Choroid plexus epithelial cell (primary cell): ENCODE measurements around the gene TAS1R3.

ENCODE experiments used
- DNase-seq: peaks from one replicate; pipeline ENCODE4 v3.0.0-alpha.2; 2010; ENCODE audit warnings: low read depth
- H3K4me3 ChIP-seq: 2 replicates; pipeline ENCODE4 v1.5.1; 2011; ENCODE audit warnings: low read depth, mild to moderate bottlenecking, control low read depth, low read length, moderate library complexity
- TF ChIP-seq, protein P1 (sequence below): conservative IDR thresholded peaks from 2 replicates; pipeline ENCODE4 v1.5.1; 2011; ENCODE audit warnings: low read depth, mild to moderate bottlenecking, control low read depth, inconsistent platforms, low read length, moderate library complexity

TAS1R3 gene

DNA sequence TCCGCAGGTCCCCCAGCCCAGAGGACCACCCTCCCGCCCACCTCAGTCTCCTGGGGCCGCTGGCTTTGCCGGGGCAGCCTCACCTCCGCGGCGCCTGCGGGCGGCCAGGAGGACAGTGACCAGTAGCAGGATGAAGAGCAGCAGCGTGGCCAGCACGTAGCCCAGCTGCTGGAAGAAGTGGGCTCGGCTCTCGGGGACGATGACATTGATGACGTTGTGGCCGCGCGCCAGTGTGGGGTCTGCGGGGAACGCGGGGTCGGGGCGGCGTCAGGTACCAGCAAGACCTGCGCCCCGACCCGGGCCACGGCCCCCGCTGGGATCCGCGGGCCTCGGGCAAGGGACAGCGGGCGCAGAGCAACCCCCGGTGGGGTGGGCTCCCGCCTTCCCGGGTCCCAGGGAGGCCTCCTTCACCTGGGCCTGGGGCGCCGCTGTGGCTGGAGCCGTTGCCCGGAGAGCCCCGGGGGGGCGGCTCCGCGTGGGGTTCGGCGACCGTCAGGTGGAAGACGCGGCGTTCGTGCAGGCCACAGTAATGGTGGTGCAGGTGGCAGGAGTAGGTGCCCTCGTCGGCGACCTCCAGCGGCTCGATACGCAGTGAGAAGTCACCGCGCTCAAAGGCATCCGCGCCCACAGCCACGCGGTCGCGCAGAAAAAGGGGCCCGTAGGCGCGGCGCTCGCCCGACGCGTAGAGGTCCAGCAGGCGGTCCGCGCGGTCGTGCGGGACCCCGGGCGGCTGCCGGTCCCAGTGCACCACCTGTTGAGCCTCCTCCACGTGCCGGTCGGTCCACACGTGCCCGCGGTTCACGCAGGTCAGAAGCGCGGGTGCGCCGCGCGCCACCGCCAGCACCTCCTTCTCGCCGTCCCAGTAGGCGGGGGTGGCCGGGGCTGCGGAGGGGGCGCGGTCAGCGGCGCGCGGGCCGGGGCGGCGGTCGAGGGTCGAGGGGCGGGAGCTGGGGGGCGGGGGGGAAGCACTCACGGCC, 23.5 kb downstream of the TAS1R3 start:
- no peak overlapping the region for H3K4me3 ChIP-seq
- TF ChIP-seq, protein P1, sequence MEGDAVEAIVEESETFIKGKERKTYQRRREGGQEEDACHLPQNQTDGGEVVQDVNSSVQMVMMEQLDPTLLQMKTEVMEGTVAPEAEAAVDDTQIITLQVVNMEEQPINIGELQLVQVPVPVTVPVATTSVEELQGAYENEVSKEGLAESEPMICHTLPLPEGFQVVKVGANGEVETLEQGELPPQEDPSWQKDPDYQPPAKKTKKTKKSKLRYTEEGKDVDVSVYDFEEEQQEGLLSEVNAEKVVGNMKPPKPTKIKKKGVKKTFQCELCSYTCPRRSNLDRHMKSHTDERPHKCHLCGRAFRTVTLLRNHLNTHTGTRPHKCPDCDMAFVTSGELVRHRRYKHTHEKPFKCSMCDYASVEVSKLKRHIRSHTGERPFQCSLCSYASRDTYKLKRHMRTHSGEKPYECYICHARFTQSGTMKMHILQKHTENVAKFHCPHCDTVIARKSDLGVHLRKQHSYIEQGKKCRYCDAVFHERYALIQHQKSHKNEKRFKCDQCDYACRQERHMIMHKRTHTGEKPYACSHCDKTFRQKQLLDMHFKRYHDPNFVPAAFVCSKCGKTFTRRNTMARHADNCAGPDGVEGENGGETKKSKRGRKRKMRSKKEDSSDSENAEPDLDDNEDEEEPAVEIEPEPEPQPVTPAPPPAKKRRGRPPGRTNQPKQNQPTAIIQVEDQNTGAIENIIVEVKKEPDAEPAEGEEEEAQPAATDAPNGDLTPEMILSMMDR = no peak
- no peak for DNase-seq

DNA sequence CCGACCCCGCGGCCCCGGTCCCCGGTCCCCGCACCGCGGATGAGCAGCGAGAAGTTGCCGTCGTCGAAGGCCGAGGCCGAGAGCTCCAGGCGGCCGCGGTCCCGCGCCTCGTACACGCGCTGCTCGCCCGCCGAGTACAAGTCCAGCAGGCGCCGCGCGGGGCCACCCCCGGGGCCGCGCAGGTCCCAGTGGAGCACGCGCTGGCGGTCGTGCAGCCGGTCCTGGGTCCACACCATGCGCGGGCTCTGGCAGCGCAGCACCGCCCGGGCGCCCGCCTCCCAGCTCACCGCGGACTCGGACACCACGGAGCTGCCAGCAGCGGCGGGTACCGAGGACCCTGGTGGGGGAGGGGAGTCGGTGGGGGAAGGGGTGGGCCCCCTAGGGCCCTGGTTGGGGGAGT, 24.3 kb downstream of the TAS1R3 start:
- peak; percentile 53 for DNase-seq
- H3K4me3 ChIP-seq = peak overlapping the region; percentile 37
- TF ChIP-seq, protein P1 = no peak

GRCh38 chr1:1356166-1356795, 25.2 kb downstream of the TAS1R3 start:
- TF ChIP-seq, protein P1 = no peak
- DNase-seq = no peak
- H3K4me3 ChIP-seq = peak overlapping the region; percentile 62

- no peak for DNase-seq
- TF ChIP-seq, protein P1 = no peak
- peak overlapping the region; percentile 62 for H3K4me3 ChIP-seq
Observed at GRCh38 chr1:1356796-1357401, 25.8 kb downstream of the TAS1R3 start.

- peak overlapping the region; percentile 62 for H3K4me3 ChIP-seq
- TF ChIP-seq, protein P1 = no peak
- peak; percentile 29 for DNase-seq
Observed at GRCh38 chr1:1357871-1358432, 26.9 kb downstream of the TAS1R3 start.

GRCh38 chr1:1358433-1359271, 27.6 kb downstream of the TAS1R3 start, which contains the start of gene MXRA8:
Gene MXRA8 (minus strand): TSS chr1:1358555. CDS start chr1:1358504, 51 bp downstream.
- DNase-seq = peak; percentile 68
- TF ChIP-seq, protein P1 = no peak
- H3K4me3 ChIP-seq = peak within 1 kb of the TSS; percentile 62
